NB4 (cell line): ENCODE measurements around the gene PIP4K2A.

Experiments used
- CTCF ChIP-seq: IDR thresholded peaks from one replicate; pipeline ENCODE4 v1.5.1; 2012; ENCODE audit warnings: low read depth, low read length
- MAX ChIP-seq: IDR thresholded peaks from 2 replicates; pipeline ENCODE4 v1.6.1; 2011; ENCODE audit warnings: low read depth, low read length
- POLR2A ChIP-seq: IDR thresholded peaks from 2 replicates; pipeline ENCODE4 v1.6.1; 2011; ENCODE audit warnings: mild to moderate bottlenecking; ENCODE audit not compliant: insufficient read length; ENCODE audit errors: extremely low read depth

GRCh38 chr10:22588462-22588861, 125.9 kb downstream of the PIP4K2A start:
- TF ChIP-seq CTCF (no peak), MAX (no peak), POLR2A (no peak)
